Keratinocyte (primary cell): ENCODE results near the gene PCYT1B. TPM values are rescaled to one million over a fixed set of nuclear protein-coding genes. Genes with fewer than 3 reads are reported as not detected.

Experiments used
- DNase-seq: peaks from one replicate; pipeline ENCODE4 v3.0.0-alpha.2; 2011; ENCODE audit warnings: low read depth, missing footprints, low spot score
- FAIRE-seq: peaks from 2 replicates; lab custom pipeline; 2011; peaks lifted over from hg19 to GRCh38; lab: Jason Lieb, UNC
- H2AFZ ChIP-seq: 2 replicates; pipeline ENCODE4 v1.6.0; 2012; ENCODE audit warnings: low read length, control low read depth, inconsistent platforms; ENCODE audit not compliant: control insufficient read depth
- H3K27ac ChIP-seq: 2 replicates; pipeline ENCODE4 v1.5.1; 2011; ENCODE audit warnings: low read length; ENCODE audit not compliant: control insufficient read depth, insufficient read depth
- H3K27me3 ChIP-seq: 3 replicates; pipeline ENCODE4 v1.6.0; 2011; ENCODE audit warnings: low read length; ENCODE audit not compliant: control insufficient read depth, insufficient read depth; ENCODE audit errors: extremely low read depth
- H3K36me3 ChIP-seq, 2 experiments: 2 replicates in 1 of 2; 3 replicates in 1 of 2; pipeline ENCODE4 v1.5.1; 2011; ENCODE audit warnings: low read length in 2 of 2, mild to moderate bottlenecking in 1 of 2; ENCODE audit not compliant: control insufficient read depth in 2 of 2, insufficient read depth in 2 of 2; ENCODE audit errors: extremely low read depth in 1 of 2
- H3K4me1 ChIP-seq: 3 replicates; pipeline ENCODE4 v1.5.1; 2011; ENCODE audit warnings: low read length; ENCODE audit not compliant: control insufficient read depth, insufficient read depth; ENCODE audit errors: extremely low read depth
- H3K4me2 ChIP-seq: 3 replicates; pipeline ENCODE4 v1.6.0; 2011; ENCODE audit warnings: low read depth, low read length; ENCODE audit not compliant: control insufficient read depth, insufficient read depth; ENCODE audit errors: extremely low read depth
- H3K4me3 ChIP-seq, 3 experiments: fragments of 200-600 bp in 1 of 3; sonication (generic) in 1 of 3; 2 replicates in 2 of 3; 3 replicates in 1 of 3; pipeline ENCODE4 v1.5.1; 2011 to 2016; ENCODE audit warnings: low read length in 3 of 3, mild to moderate bottlenecking in 3 of 3, control low read depth in 2 of 3, inconsistent platforms in 1 of 3, low read depth in 1 of 3, mixed read lengths in 1 of 3, mixed run types in 1 of 3, moderate library complexity in 1 of 3; ENCODE audit not compliant: control insufficient read depth in 2 of 3, insufficient read depth in 2 of 3; ENCODE audit errors: extremely low read depth in 1 of 3
- H3K79me2 ChIP-seq: 2 replicates; pipeline ENCODE4 v1.6.0; 2012; ENCODE audit warnings: low read length; ENCODE audit not compliant: control insufficient read depth, insufficient read depth
- H3K9ac ChIP-seq: 3 replicates; pipeline ENCODE4 v1.6.0; 2011; ENCODE audit warnings: low read length; ENCODE audit not compliant: control insufficient read depth, insufficient read depth; ENCODE audit errors: extremely low read depth
- H3K9me1 ChIP-seq: 3 replicates; pipeline ENCODE4 v1.6.0; 2011; ENCODE audit warnings: low read length; ENCODE audit not compliant: control insufficient read depth, insufficient read depth; ENCODE audit errors: extremely low read depth
- H3K9me3 ChIP-seq: 2 replicates; pipeline ENCODE4 v1.5.1; 2012; ENCODE audit warnings: low read depth, low read length; ENCODE audit not compliant: control insufficient read depth
- H4K20me1 ChIP-seq: 3 replicates; pipeline ENCODE4 v1.6.0; 2011; ENCODE audit warnings: low read length; ENCODE audit not compliant: control insufficient read depth, insufficient read depth; ENCODE audit errors: extremely low read depth
- CTCF ChIP-seq, 3 experiments: IDR thresholded peaks in 1 of 3; conservative IDR thresholded peaks in 1 of 3; optimal IDR thresholded peaks in 1 of 3; 2 replicates in 2 of 3; 3 replicates in 1 of 3; pipeline versions ENCODE3 to v1.5.1; 2011; ENCODE audit warnings: low read length in 3 of 3, mild to moderate bottlenecking in 3 of 3, moderate library complexity in 2 of 3, control low read depth in 1 of 3, inconsistent platforms in 1 of 3; ENCODE audit not compliant: insufficient read depth in 2 of 3; ENCODE audit errors: extremely low read depth in 1 of 3
- EZH2 ChIP-seq: IDR thresholded peaks from one replicate; pipeline ENCODE4 v1.6.1; 2012; ENCODE audit warnings: inconsistent platforms, mild to moderate bottlenecking, low read length, moderate library complexity
- dilution Hi-C: fragments of 300-500 bp; cut with MboI; formaldehyde crosslinking; loops from one replicate; pipeline ENCODE4 v1.7.0; 2020; ENCODE audit warnings: low sequenced_read_pairs; ENCODE audit not compliant: extremely low pct_ligation_motif_present
- polyA plus RNA-seq, 5 experiments: library from polyadenylated mRNA; depleted of rRNA in 3 of 5; stranded (reverse) in 3 of 5; stranded (forward) in 1 of 5; unstranded in 1 of 5; fragments of >200 nt; gene quantifications; 1 replicate in 1 of 5; 2 replicates in 3 of 5; 3 replicates in 1 of 5; pipeline versions ENCODE4 v1.2.1 to v1.2.3, GENCODE V29; 2011 to 2012; ENCODE audit warnings: missing spikeins in 2 of 5, low read depth in 1 of 5, low replicate concordance in 1 of 5

The PCYT1B gene
- polyA plus RNA-seq, 1 donor (not counting 4 experiments of a cell fraction or from before 2014, with no cell fraction given) = 3.7 TPM

DNA sequence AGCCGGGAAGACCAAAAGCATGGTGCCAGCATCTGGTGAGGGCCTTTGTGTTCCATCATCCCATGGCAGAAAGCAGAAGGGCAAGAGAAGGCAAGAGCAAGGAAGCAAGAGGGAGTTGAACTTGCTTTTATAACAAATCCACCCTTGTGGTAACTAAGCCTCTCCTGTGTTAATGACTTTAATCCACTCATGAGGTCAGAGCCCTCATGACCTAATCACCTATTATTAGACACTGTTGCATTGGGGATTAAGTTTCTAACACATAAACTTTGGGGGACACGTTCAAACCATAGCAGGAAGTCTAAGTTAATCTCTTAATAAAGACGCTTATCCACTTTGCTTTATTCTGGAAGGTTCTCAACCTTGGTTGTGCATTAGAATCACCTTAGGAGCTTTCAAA lies 12.5 kb upstream of the PCYT1B start:
- dilution Hi-C loops = no loop called here

DNA sequence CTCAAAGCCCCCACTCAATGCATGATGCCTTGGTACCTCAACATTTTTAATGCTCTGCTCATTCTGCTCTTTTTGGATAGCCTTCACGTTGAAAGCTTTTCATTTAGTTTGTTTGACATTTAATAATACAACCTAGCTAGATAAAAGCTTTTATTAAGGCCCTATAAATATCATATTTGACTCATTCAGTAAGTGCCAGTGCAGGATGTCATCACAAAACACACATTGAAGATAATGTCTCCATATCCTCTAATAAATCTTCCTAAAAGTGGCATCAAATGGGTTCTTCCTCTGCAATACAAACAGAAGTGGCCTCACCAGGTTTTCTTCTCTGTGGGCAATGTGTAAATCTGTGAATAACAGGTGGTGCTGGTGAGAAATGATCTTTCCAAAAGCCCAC lies 12.0 kb upstream of the PCYT1B start:
- H2AFZ ChIP-seq = no peak overlapping the region
- no peaks in the 10 kb centered on the region for H3K9me3 ChIP-seq
- H3K4me2 ChIP-seq = no peak overlapping the region
- H3K27ac ChIP-seq = no peak overlapping the region
- no peaks in the 10 kb centered on the region for H3K36me3 ChIP-seq
- DNase-seq (no peak), FAIRE-seq (no peak)
- no peaks in the 10 kb centered on the region for H3K79me2 ChIP-seq
- no peaks in the 10 kb centered on the region for H3K27me3 ChIP-seq
- H3K9me1 ChIP-seq = no peaks in the 10 kb centered on the region
- H4K20me1 ChIP-seq = no peaks in the 10 kb centered on the region
- TF ChIP-seq CTCF (optimal IDR thresholded peaks at IDR 0.05 in 1 of 3, IDR thresholded peaks at IDR 0.05 in 1 of 3, conservative IDR thresholded peaks at IDR 0.05 in 1 of 3; ENCODE audit: extremely low read depth in 1 of 3, insufficient read depth in 2 of 3, low read length in 3 of 3) = no peak
- no peak for TF ChIP-seq EZH2
- H3K4me1 ChIP-seq = no peaks in the 10 kb centered on the region
- H3K4me3 ChIP-seq = no peak overlapping the region
- H3K9ac ChIP-seq = no peak overlapping the region
- dilution Hi-C loops = no loop called here

More for the DNA sequence above, 12.5 kb upstream of the PCYT1B start:
- Histone ChIP-seq H3K9me3 (no peaks in the 10 kb centered on the region), H3K36me3 (no peaks in the 10 kb centered on the region), H3K79me2 (no peaks in the 10 kb centered on the region), H3K9me1 (no peaks in the 10 kb centered on the region), H3K27me3 (no peaks in the 10 kb centered on the region), H3K27ac (no peak overlapping the region), H3K4me2 (no peak overlapping the region), H3K4me1 (no peaks in the 10 kb centered on the region), H3K4me3 (no peak overlapping the region), H3K9ac (no peak overlapping the region), H2AFZ (no peak overlapping the region), H4K20me1 (no peaks in the 10 kb centered on the region)
- FAIRE-seq (no peak), DNase-seq (no peak)
- no peak for TF ChIP-seq EZH2
- no peak for TF ChIP-seq CTCF (optimal IDR thresholded peaks at IDR 0.05 in 1 of 3, IDR thresholded peaks at IDR 0.05 in 1 of 3, conservative IDR thresholded peaks at IDR 0.05 in 1 of 3; ENCODE audit: extremely low read depth in 1 of 3, insufficient read depth in 2 of 3, low read length in 3 of 3)
